Stomach (tissue), 4 donors: ENCODE measurements around the gene ACP4.

ENCODE experiments used
- CTCF ChIP-seq, 7 experiments: fragments of 450-650 bp in 4 of 7; fragments of 200-600 bp in 3 of 7; sonication (generic) in 3 of 7; IDR thresholded peaks; one replicate each; pipeline ENCODE4 v1.5.1; 2016 to 2019; ENCODE audit warnings: antibody characterized with exemption in 7 of 7, control low read depth in 2 of 7, mild to moderate bottlenecking in 1 of 7
- EP300 ChIP-seq: sonication (generic); formaldehyde crosslinking; IDR thresholded peaks from one replicate; pipeline ENCODE4 v1.6.1; 2017; ENCODE audit warnings: antibody characterized with exemption
- POLR2A ChIP-seq, 4 donors: fragments of 450-650 bp; IDR thresholded peaks; one replicate each; pipeline ENCODE4 v1.6.1; 2016; ENCODE audit warnings: antibody characterized with exemption in 4 of 4, control low read depth in 2 of 4, mild to moderate bottlenecking in 1 of 4, moderate library complexity in 1 of 4
- POLR2AphosphoS5 ChIP-seq, 3 donors: sonication (generic); formaldehyde crosslinking; IDR thresholded peaks; one replicate each; pipeline ENCODE4 v1.6.1; 2016; ENCODE audit warnings: antibody characterized with exemption in 3 of 3

DNA sequence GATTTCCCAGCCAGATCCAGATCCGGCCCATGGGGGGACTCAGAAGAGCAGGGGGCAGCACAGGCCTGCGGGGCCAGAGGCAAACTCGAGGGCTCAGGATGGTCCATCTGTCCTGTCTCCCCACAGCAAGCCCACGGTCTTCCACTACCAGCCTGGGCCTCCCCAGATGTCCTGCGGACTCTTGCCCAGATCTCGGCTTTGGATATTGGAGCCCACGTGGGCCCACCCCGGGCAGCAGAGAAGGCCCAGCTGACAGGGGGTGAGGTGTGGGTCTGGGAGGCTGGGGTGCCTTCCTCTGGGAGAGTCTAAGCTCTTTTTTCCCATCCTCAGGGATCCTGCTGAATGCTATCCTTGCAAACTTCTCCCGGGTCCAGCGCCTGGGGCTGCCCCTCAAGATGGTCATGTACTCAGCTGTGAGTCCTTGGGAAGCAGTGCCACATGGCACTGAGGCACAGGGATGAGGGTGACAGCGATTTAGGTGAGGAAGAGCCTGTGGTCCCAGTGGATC, 3.4 kb downstream of the ACP4 start:
- TF ChIP-seq POLR2A (IDR thresholded peaks at IDR 0.05), result no peak
- TF ChIP-seq EP300, result no peak
- no peak for TF ChIP-seq CTCF (IDR thresholded peaks at IDR 0.05)
- no peak for TF ChIP-seq POLR2AphosphoS5 (IDR thresholded peaks at IDR 0.05)
